LHCN-M2 (cell line): ENCODE data around the gene NUP133. TPM values are rescaled to one million over a fixed set of nuclear protein-coding genes. Genes with fewer than 3 reads are reported as not detected.

ENCODE experiments used
- total RNA-seq: library from RNA; depleted of rRNA; stranded (reverse); fragments of >200 nt; gene quantifications from 2 replicates; pipeline ENCODE4 v1.2.3, GENCODE V29; 2014; rRNA removed

Gene NUP133
- total RNA-seq, 1 experiment from 2014 or later: 36.3 TPM

Other genes with a start within 250 kb of the NUP133 start
- 14.3 and 17.1 TPM in 2 replicates for gene RAB4A, start 237.2 kb downstream of the NUP133 start, total RNA-seq
- 11.0 and 11.7 TPM in 2 replicates for gene CCSAP, start 165.3 kb downstream of the NUP133 start, total RNA-seq
- 0.34 TPM in 1 of 2 replicates, not detected in the other for gene ACTA1, start 74.2 kb downstream of the NUP133 start, total RNA-seq
- gene ABCB10, start 50.4 kb upstream of the NUP133 start, total RNA-seq: 21.6 and 23.1 TPM in 2 replicates
- gene TAF5L, start 117.8 kb upstream of the NUP133 start, total RNA-seq: 15.0 and 18.6 TPM in 2 replicates
- gene URB2, start 117.9 kb upstream of the NUP133 start, total RNA-seq: 14.1 and 17.2 TPM in 2 replicates